Cardiac muscle cell (in vitro differentiated cells and primary cell): Measurements from ENCODE around the gene TAS2R7. TPM values are rescaled to one million over a fixed set of nuclear protein-coding genes. Genes with fewer than 3 reads are reported as not detected.
A peak's percentile ranks its signal among the peaks of the same experiment; 100 is the strongest.

Experiments used
- DNase-seq, 2 donors: peaks; one replicate each; pipeline versions ENCODE4 v3.0.0 to v3.0.0-alpha.2; 2010 to 2017; ENCODE audit warnings: low read depth in 1 of 2, low spot score in 1 of 2
- H3K27ac ChIP-seq: fragments of 200-600 bp; sonication (generic); 2 replicates; pipeline ENCODE4 v1.5.1; 2016
- H3K27me3 ChIP-seq: fragments of 200-600 bp; sonication (generic); 2 replicates; pipeline ENCODE4 v1.6.0; 2016; ENCODE audit warnings: control low read depth
- H3K36me3 ChIP-seq: fragments of 200-600 bp; sonication (generic); 2 replicates; pipeline ENCODE4 v1.5.1; 2016; ENCODE audit warnings: control low read depth
- H3K4me1 ChIP-seq: fragments of 200-600 bp; sonication (generic); 2 replicates; pipeline ENCODE4 v1.8.1; 2017; ENCODE audit warnings: low read depth, mild to moderate bottlenecking, mixed run types
- H3K4me3 ChIP-seq: fragments of 200-600 bp; sonication (generic); 2 replicates; pipeline ENCODE4 v1.5.1; 2016; ENCODE audit warnings: mild to moderate bottlenecking
- H3K9me3 ChIP-seq: fragments of 200-600 bp; sonication (generic); 2 replicates; pipeline ENCODE4 v1.5.1; 2017; ENCODE audit warnings: low read depth, mild to moderate bottlenecking, control low read depth
- CTCF ChIP-seq: IDR thresholded peaks from 2 replicates; pipeline ENCODE4 v1.5.1; 2012; ENCODE audit warnings: low read depth, mild to moderate bottlenecking, low read length
- polyA plus RNA-seq: library from polyadenylated mRNA; unstranded; fragments of >200 nt; fragmentation: Nextera tagmentation; extraction: Ambion mirVana; gene quantifications from 2 replicates; pipeline ENCODE4 v1.2.1, GENCODE V29; 2016
- total RNA-seq: library from RNA; depleted of rRNA; stranded (reverse); fragments of >200 nt; gene quantifications from 2 replicates; pipeline ENCODE4 v1.2.3, GENCODE V29; 2016

TAS2R7 gene
- total and polyA plus RNA-seq, 2 experiments from 2014 or later: not detected

- Histone ChIP-seq H3K4me3 (no peak overlapping the region), H3K27me3 (no peaks in the 10 kb centered on the region), H3K4me1 (no peaks in the 10 kb centered on the region), H3K36me3 (no peaks in the 10 kb centered on the region), H3K27ac (no peak overlapping the region), H3K9me3 (no peaks in the 10 kb centered on the region)
- no peak for TF ChIP-seq CTCF
- DNase-seq: no peak
Observed at GRCh38 chr12:10838461-10838860, 36.0 kb upstream of the TAS2R7 start.

- TF ChIP-seq CTCF: no peak
- Histone ChIP-seq H3K4me1 (no peaks in the 10 kb centered on the region), H3K27me3 (no peaks in the 10 kb centered on the region), H3K9me3 (no peaks in the 10 kb centered on the region), H3K36me3 (no peaks in the 10 kb centered on the region), H3K27ac (no peak overlapping the region), H3K4me3 (no peak overlapping the region)
- peak in 1 of 2 donors; percentile 6 for DNase-seq
Observed at GRCh38 chr12:10829994-10830393, 27.6 kb upstream of the TAS2R7 start.

GRCh38 chr12:10826258-10826657, 23.8 kb upstream of the TAS2R7 start, which contains the start of gene TAS2R10:
Gene TAS2R10, minus strand, starts transcription at chr12:10826358. Its CDS starts 89 bp downstream, at chr12:10826269.
- no peak for DNase-seq
- Histone ChIP-seq H3K9me3 (no peaks in the 10 kb centered on the region), H3K36me3 (no peaks in the 10 kb centered on the region), H3K4me3 (no peak within 1 kb of the TSS), H3K27ac (no peak within 1 kb of the TSS), H3K4me1 (no peaks in the 10 kb centered on the region), H3K27me3 (no peaks in the 10 kb centered on the region)
- no peak for TF ChIP-seq CTCF

- TF ChIP-seq CTCF: no peak
- no peak for DNase-seq
- no peaks in the 10 kb centered on the region for H3K36me3 ChIP-seq
- no peak overlapping the region for H3K27ac ChIP-seq
- H3K9me3 ChIP-seq: no peaks in the 10 kb centered on the region
- H3K4me3 ChIP-seq: no peak overlapping the region
- H3K4me1 ChIP-seq: no peaks in the 10 kb centered on the region
- H3K27me3 ChIP-seq: no peaks in the 10 kb centered on the region
Observed at GRCh38 chr12:10824957-10825356, 22.5 kb upstream of the TAS2R7 start.

GRCh38 chr12:10811883-10812536, 9.6 kb upstream of the TAS2R7 start:
- Histone ChIP-seq H3K27ac (no peak overlapping the region), H3K36me3 (no peaks in the 10 kb centered on the region), H3K4me1 (no peaks in the 10 kb centered on the region), H3K27me3 (no peaks in the 10 kb centered on the region), H3K9me3 (no peaks in the 10 kb centered on the region), H3K4me3 (no peak overlapping the region)
- no peak for DNase-seq
- no peak for TF ChIP-seq CTCF
